IMR-90 (cell line): Measurements from ENCODE around the gene USP24. TPM values are rescaled to one million over a fixed set of nuclear protein-coding genes. Genes with fewer than 3 reads are reported as not detected.

ENCODE experiments used
- ATAC-seq: fragments of 200-7000 bp; cut with Tn5 transposase; 2 replicates; pipeline ENCODE4 v1.9.1; 2020; ENCODE audit warnings: low read depth, mild to moderate bottlenecking, moderate library complexity
- BruUV-seq: library from RNA; stranded (reverse); fragments of 400-500 nt; replicated peaks from 2 replicates; lab custom pipeline; 2021; lab: Mats Ljungman, UMichigan
- CTCF ChIA-PET: fragments of 300-600 bp; formaldehyde crosslinking; extraction: SDS; loops from one replicate; lab custom pipeline; 2021; ENCODE audit warnings: antibody characterized with exemption; lab: Yijun Ruan, JAX
- POLR2A ChIA-PET: fragments of 300-600 bp; sonication (Branson Sonifier 250); formaldehyde crosslinking; loops from one replicate; lab custom pipeline; 2022; ENCODE audit warnings: antibody characterized with exemption; ENCODE audit not compliant: unreplicated experiment; lab: Charles Lee
- DNase-seq: peaks from one replicate; pipeline ENCODE4 v3.0.0; 2013
- H2AFZ ChIP-seq: replicated peaks from 2 replicates; pipeline ENCODE3; 2013; ENCODE audit warnings: low read length, mild to moderate bottlenecking; ENCODE audit not compliant: poor library complexity
- H2AK5ac ChIP-seq: 2 replicates; pipeline ENCODE4 v1.6.1; 2013; ENCODE audit warnings: low read depth, low read length, inconsistent platforms
- H2AK9ac ChIP-seq: replicated peaks from 2 replicates; pipeline ENCODE3; 2013; ENCODE audit warnings: mild to moderate bottlenecking, low read depth, low read length, moderate library complexity; ENCODE audit not compliant: poor library complexity
- H2BK120ac ChIP-seq: 2 replicates; pipeline ENCODE4 v1.6.1; 2013; ENCODE audit warnings: low read depth, low read length, inconsistent platforms
- H2BK15ac ChIP-seq: 3 replicates; pipeline ENCODE4 v1.6.1; 2013; ENCODE audit warnings: low read depth, low read length, inconsistent platforms
- H2BK20ac ChIP-seq: 2 replicates; pipeline ENCODE4 v1.6.1; 2013; ENCODE audit warnings: low read depth, mild to moderate bottlenecking, inconsistent platforms, low read length, moderate library complexity
- H2BK5ac ChIP-seq: 2 replicates; pipeline ENCODE4 v1.6.1; 2013; ENCODE audit warnings: mild to moderate bottlenecking, low read depth, low read length, inconsistent platforms; ENCODE audit not compliant: poor library complexity, severe bottlenecking
- H3K14ac ChIP-seq: replicated peaks from 2 replicates; pipeline ENCODE4 v1.6.1; 2013; ENCODE audit warnings: low read depth, low read length, inconsistent platforms
- H3K18ac ChIP-seq: 2 replicates; pipeline ENCODE4 v1.6.1; 2013; ENCODE audit warnings: low read depth, low read length, control low read depth
- H3K23ac ChIP-seq: 2 replicates; pipeline ENCODE4 v1.6.1; 2013; ENCODE audit warnings: low read depth, low read length, inconsistent platforms
- H3K27ac ChIP-seq: 2 replicates; pipeline ENCODE4 v1.5.1; 2013; ENCODE audit warnings: mild to moderate bottlenecking, control low read depth, low read length; ENCODE audit not compliant: insufficient read depth
- H3K27me3 ChIP-seq: 2 replicates; pipeline ENCODE4 v1.6.1; 2013; ENCODE audit warnings: low read length; ENCODE audit not compliant: control insufficient read depth, insufficient read depth
- H3K36me3 ChIP-seq: 2 replicates; pipeline ENCODE4 v1.6.1; 2013; ENCODE audit warnings: low read length, mixed read lengths; ENCODE audit not compliant: control insufficient read depth, insufficient read depth
- H3K4ac ChIP-seq: 2 replicates; pipeline ENCODE4 v1.6.1; 2013; ENCODE audit warnings: low read depth, low read length, inconsistent platforms
- H3K4me1 ChIP-seq: 2 replicates; pipeline ENCODE4 v1.6.1; 2013; ENCODE audit warnings: low read length, mixed read lengths; ENCODE audit not compliant: control insufficient read depth, insufficient read depth
- H3K4me2 ChIP-seq: 2 replicates; pipeline ENCODE4 v1.6.1; 2013; ENCODE audit warnings: low read depth, mild to moderate bottlenecking, control low read depth, low read length, moderate library complexity
- H3K4me3 ChIP-seq: 2 replicates; pipeline ENCODE4 v1.5.1; 2013; ENCODE audit warnings: low read depth, mild to moderate bottlenecking, control low read depth, low read length, moderate library complexity; ENCODE audit not compliant: insufficient read depth
- H3K56ac ChIP-seq: 2 replicates; pipeline ENCODE4 v1.6.1; 2013; ENCODE audit warnings: low read length, inconsistent platforms; ENCODE audit not compliant: insufficient read depth; ENCODE audit errors: extremely low read depth
- H3K79me1 ChIP-seq, 2 experiments: 2 replicates each; pipeline ENCODE4 v1.6.1; 2013; ENCODE audit warnings: low read length in 2 of 2, inconsistent platforms in 1 of 2, low read depth in 1 of 2
- H3K9ac ChIP-seq: 2 replicates; pipeline ENCODE4 v1.6.1; 2013; ENCODE audit warnings: low read depth, low read length, control low read depth
- H3K9me1 ChIP-seq: 2 replicates; pipeline ENCODE4 v1.6.1; 2013; ENCODE audit warnings: low read length, inconsistent platforms; ENCODE audit not compliant: insufficient read depth
- H3K9me3 ChIP-seq: 2 replicates; pipeline ENCODE4 v1.6.1; 2013; ENCODE audit warnings: low read length; ENCODE audit not compliant: control insufficient read depth, insufficient read depth
- H4K20me1 ChIP-seq: 2 replicates; pipeline ENCODE4 v1.6.1; 2013; ENCODE audit warnings: low read length, inconsistent platforms; ENCODE audit not compliant: insufficient read depth
- H4K5ac ChIP-seq: 2 replicates; pipeline ENCODE4 v1.6.1; 2013; ENCODE audit warnings: mild to moderate bottlenecking, low read depth, low read length, control low read depth
- H4K8ac ChIP-seq, 2 experiments: 2 replicates each; pipeline ENCODE4 v1.6.1; 2013; ENCODE audit warnings: low read depth in 2 of 2, low read length in 2 of 2, control low read depth in 1 of 2, inconsistent platforms in 1 of 2
- H4K91ac ChIP-seq: 2 replicates; pipeline ENCODE4 v1.6.1; 2013; ENCODE audit warnings: low read depth, low read length, inconsistent platforms; ENCODE audit not compliant: insufficient read depth
- BHLHE40 ChIP-seq: fragments of 150-350 bp; IDR thresholded peaks from 2 replicates; pipeline ENCODE4 v1.6.1; 2016; ENCODE audit warnings: mild to moderate bottlenecking, low read depth, low read length
- CEBPB ChIP-seq: IDR thresholded peaks from 2 replicates; pipeline ENCODE4 v1.6.1; 2012; ENCODE audit warnings: low read depth, low read length, improper control_type of control experiment
- CHD1 ChIP-seq: IDR thresholded peaks from 2 replicates; pipeline ENCODE4 v1.6.1; 2012; ENCODE audit warnings: low read depth, low read length, improper control_type of control experiment
- FOS ChIP-seq: fragments of 150-350 bp; IDR thresholded peaks from 2 replicates; pipeline ENCODE4 v1.6.1; 2016; ENCODE audit warnings: low read depth, low read length
- MAFK ChIP-seq: IDR thresholded peaks from 2 replicates; pipeline ENCODE4 v1.6.1; 2012; ENCODE audit warnings: low read depth, low read length, improper control_type of control experiment
- MAZ ChIP-seq: IDR thresholded peaks from 2 replicates; pipeline ENCODE4 v1.6.1; 2012; ENCODE audit warnings: low read depth, mild to moderate bottlenecking, low read length, improper control_type of control experiment, moderate library complexity, borderline replicate concordance
- MXI1 ChIP-seq: IDR thresholded peaks from 2 replicates; pipeline ENCODE4 v1.6.1; 2012; ENCODE audit warnings: low read depth, mild to moderate bottlenecking, low read length, moderate library complexity, borderline replicate concordance
- NFE2L2 ChIP-seq: fragments of 150-350 bp; IDR thresholded peaks from 2 replicates; pipeline ENCODE4 v1.6.1; 2016; ENCODE audit warnings: low read depth, mild to moderate bottlenecking, low read length
- POLR2A ChIP-seq: IDR thresholded peaks from 2 replicates; pipeline ENCODE4 v1.6.1; 2012; ENCODE audit warnings: mild to moderate bottlenecking, low read depth, low read length
- RAD21 ChIP-seq: IDR thresholded peaks from 2 replicates; pipeline ENCODE4 v1.6.1; 2012; ENCODE audit warnings: low read length, improper control_type of control experiment
- RCOR1 ChIP-seq: IDR thresholded peaks from 2 replicates; pipeline ENCODE4 v1.6.1; 2012; ENCODE audit warnings: mild to moderate bottlenecking, low read length, improper control_type of control experiment; ENCODE audit not compliant: insufficient replicate concordance
- RFX5 ChIP-seq: IDR thresholded peaks from 2 replicates; pipeline ENCODE4 v1.8.0; 2012; ENCODE audit warnings: low read depth, mild to moderate bottlenecking, low read length, moderate library complexity
- SMC3 ChIP-seq: fragments of 150-350 bp; IDR thresholded peaks from 2 replicates; pipeline ENCODE4 v1.6.1; 2016; ENCODE audit warnings: low read depth, mild to moderate bottlenecking, antibody characterized with exemption, low read length, moderate library complexity
- WGBS, 2 experiments: methylation state at CpG; one replicate each; pipeline versions ENCODE4 v1.1.5 to v1.1.7; 2013; ENCODE audit warnings: missing lambda C conversion rate in 2 of 2; ENCODE audit not compliant: insufficient read length in 1 of 2; ENCODE audit errors: extremely low coverage in 2 of 2; 5-methylcytosine and 5-hydroxymethylcytosine counted together
- dilution Hi-C: fragments of 300-500 bp; cut with HindIII; formaldehyde crosslinking; loops from one replicate; pipeline ENCODE4 v1.14.3; 2018; ENCODE audit warnings: low sequenced_read_pairs; ENCODE audit not compliant: unreplicated experiment
- in situ Hi-C: fragments of 300-500 bp; cut with MboI; formaldehyde crosslinking; loops from 3 replicates; pipeline ENCODE4 v1.14.3; 2019; ENCODE audit warnings: low sequenced_read_pairs, inconsistent platforms, mixed read lengths
- intact Hi-C: fragments of 100-400 bp; cut with micrococcal nuclease; formaldehyde crosslinking; loops from 2 replicates; pipeline ENCODE4 v1.10.0; 2022
- polyA plus RNA-seq, 3 experiments: library from polyadenylated mRNA; depleted of rRNA; stranded (reverse); fragments of >200 nt; gene quantifications; 2 replicates each; pipeline ENCODE4 v1.2.3, GENCODE V29; 2012; ENCODE audit warnings: low replicate concordance in 1 of 3
- total RNA-seq: library from RNA; depleted of rRNA; stranded (reverse); fragments of >200 nt; gene quantifications from 2 replicates; pipeline ENCODE4 v1.2.3, GENCODE V29; 2012
- TF ChIP-seq, protein P1 (sequence below): fragments of 150-350 bp; IDR thresholded peaks from 2 replicates; pipeline ENCODE4 v1.6.1; 2016; ENCODE audit warnings: low read depth, mild to moderate bottlenecking, low read length, moderate library complexity, borderline replicate concordance
- TF ChIP-seq, protein P2 (sequence below): conservative IDR thresholded peaks from 2 replicates; pipeline ENCODE4 v1.5.1; 2012; ENCODE audit warnings: mild to moderate bottlenecking, low read depth, low read length, improper control_type of control experiment
- TF ChIP-seq, protein P3 (sequence below): fragments of 150-350 bp; IDR thresholded peaks from 2 replicates; pipeline ENCODE4 v1.6.1; 2017; ENCODE audit warnings: mild to moderate bottlenecking, antibody characterized with exemption, low read length, low read depth

The USP24 gene
- total and polyA plus RNA-seq, 2 of the 4 experiments (the other 2 are of a cell fraction), result 8.4 to 36.7 TPM

DNA sequence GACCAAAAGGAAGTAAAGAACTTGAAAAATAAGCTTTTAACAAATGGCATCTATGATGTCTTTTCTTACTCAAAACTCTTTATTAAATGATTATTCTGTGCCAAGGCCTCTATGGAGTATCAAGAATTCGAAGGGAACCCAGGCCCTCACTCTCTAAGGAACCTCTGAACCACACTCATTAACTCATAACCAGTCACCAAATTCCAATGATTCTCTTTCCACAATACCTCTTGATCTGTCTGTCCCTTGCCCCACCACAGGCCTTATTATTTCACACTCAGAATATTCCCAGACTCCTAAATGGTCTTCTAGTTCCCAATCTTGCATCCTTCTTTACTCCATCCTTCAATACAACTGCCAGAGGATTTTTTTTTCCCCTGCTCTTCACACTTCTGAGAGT lies 138.8 kb downstream of the USP24 start:
- CTCF ChIA-PET, result no interaction called here
- no peaks in the 10 kb centered on the region for H3K9me3 ChIP-seq

More for the DNA sequence above, 138.8 kb downstream of the USP24 start:
- BruUV-seq, result no TSS peak
- no peak overlapping the region for H3K14ac ChIP-seq
- H3K9ac ChIP-seq, result no peak overlapping the region
- H3K36me3 ChIP-seq, result peaks cover 35% of the 10 kb centered on the region
- H2BK120ac ChIP-seq, result no peak overlapping the region
- H3K18ac ChIP-seq, result no peak overlapping the region
- H2AK9ac ChIP-seq, result no peak overlapping the region
- peaks cover 2% of the 10 kb centered on the region; the same call in 1 of the 2 replicates for H3K4me1 ChIP-seq
- no peak overlapping the region for H3K56ac ChIP-seq
- H4K91ac ChIP-seq, result no peak overlapping the region
- DNase-seq, result no peak
- no peak overlapping the region for H3K27ac ChIP-seq
- no peak overlapping the region for H2BK15ac ChIP-seq
- no peak for TF ChIP-seq SMC3
- no peak for TF ChIP-seq CHD1
- TF ChIP-seq, protein P1, sequence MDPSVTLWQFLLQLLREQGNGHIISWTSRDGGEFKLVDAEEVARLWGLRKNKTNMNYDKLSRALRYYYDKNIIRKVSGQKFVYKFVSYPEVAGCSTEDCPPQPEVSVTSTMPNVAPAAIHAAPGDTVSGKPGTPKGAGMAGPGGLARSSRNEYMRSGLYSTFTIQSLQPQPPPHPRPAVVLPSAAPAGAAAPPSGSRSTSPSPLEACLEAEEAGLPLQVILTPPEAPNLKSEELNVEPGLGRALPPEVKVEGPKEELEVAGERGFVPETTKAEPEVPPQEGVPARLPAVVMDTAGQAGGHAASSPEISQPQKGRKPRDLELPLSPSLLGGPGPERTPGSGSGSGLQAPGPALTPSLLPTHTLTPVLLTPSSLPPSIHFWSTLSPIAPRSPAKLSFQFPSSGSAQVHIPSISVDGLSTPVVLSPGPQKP, result no peak
- TF ChIP-seq MXI1, result no peak
- TF ChIP-seq BHLHE40, result no peak
- TF ChIP-seq, protein P2, sequence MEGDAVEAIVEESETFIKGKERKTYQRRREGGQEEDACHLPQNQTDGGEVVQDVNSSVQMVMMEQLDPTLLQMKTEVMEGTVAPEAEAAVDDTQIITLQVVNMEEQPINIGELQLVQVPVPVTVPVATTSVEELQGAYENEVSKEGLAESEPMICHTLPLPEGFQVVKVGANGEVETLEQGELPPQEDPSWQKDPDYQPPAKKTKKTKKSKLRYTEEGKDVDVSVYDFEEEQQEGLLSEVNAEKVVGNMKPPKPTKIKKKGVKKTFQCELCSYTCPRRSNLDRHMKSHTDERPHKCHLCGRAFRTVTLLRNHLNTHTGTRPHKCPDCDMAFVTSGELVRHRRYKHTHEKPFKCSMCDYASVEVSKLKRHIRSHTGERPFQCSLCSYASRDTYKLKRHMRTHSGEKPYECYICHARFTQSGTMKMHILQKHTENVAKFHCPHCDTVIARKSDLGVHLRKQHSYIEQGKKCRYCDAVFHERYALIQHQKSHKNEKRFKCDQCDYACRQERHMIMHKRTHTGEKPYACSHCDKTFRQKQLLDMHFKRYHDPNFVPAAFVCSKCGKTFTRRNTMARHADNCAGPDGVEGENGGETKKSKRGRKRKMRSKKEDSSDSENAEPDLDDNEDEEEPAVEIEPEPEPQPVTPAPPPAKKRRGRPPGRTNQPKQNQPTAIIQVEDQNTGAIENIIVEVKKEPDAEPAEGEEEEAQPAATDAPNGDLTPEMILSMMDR, result no peak
- no peak for TF ChIP-seq NFE2L2
- TF ChIP-seq RAD21, result no peak
- TF ChIP-seq RFX5, result no peak
- no peak for TF ChIP-seq CEBPB
- TF ChIP-seq FOS, result no peak
- no peak for TF ChIP-seq MAFK
- TF ChIP-seq MAZ, result no peak
- TF ChIP-seq, protein P3, sequence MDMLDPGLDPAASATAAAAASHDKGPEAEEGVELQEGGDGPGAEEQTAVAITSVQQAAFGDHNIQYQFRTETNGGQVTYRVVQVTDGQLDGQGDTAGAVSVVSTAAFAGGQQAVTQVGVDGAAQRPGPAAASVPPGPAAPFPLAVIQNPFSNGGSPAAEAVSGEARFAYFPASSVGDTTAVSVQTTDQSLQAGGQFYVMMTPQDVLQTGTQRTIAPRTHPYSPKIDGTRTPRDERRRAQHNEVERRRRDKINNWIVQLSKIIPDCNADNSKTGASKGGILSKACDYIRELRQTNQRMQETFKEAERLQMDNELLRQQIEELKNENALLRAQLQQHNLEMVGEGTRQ, result no peak
- no peak for TF ChIP-seq POLR2A
- no peak for TF ChIP-seq RCOR1
- no peak overlapping the region for H3K4me2 ChIP-seq
- intact Hi-C loops, result no loop called here
- H3K4me3 ChIP-seq, result no peak overlapping the region
- no peak overlapping the region for H4K5ac ChIP-seq
- POLR2A ChIA-PET, result no interaction called here
- no peaks in the 10 kb centered on the region for H3K27me3 ChIP-seq
- H3K9me1 ChIP-seq, result peaks cover 4% of the 10 kb centered on the region; the same call in 1 of the 2 replicates
- dilution Hi-C loops, result no loop called here
- no CpG with 5 or more reads among the region's 1 CpG for WGBS, 2 experiments
- no peaks in the 10 kb centered on the region for H4K20me1 ChIP-seq
- no peak overlapping the region for H2BK20ac ChIP-seq
- no peak overlapping the region for H4K8ac ChIP-seq
- H2AFZ ChIP-seq, result no peak overlapping the region
- H2BK5ac ChIP-seq, result no peak overlapping the region
- peaks cover 7 to 18% of the 10 kb centered on the region in 2 experiments; a peak in 3 of 4 replicates for H3K79me1 ChIP-seq
- H3K23ac ChIP-seq, result no peak overlapping the region
- ATAC-seq, result no peak
- in situ Hi-C loops, result no loop called here
- H2AK5ac ChIP-seq, result no peak overlapping the region
- H3K4ac ChIP-seq, result no peak overlapping the region
